Measurements from ENCODE around the gene CYFIP1. TPM values are rescaled to one million over a fixed set of nuclear protein-coding genes. Genes with fewer than 3 reads are reported as not detected.

Gene CYFIP1
- total and polyA plus RNA-seq, 10 of the 15 experiments (the other 5 are each of a cell fraction or from before 2014, with no cell fraction given): 3.5 to 46.2 (median 28.3) TPM

DNA sequence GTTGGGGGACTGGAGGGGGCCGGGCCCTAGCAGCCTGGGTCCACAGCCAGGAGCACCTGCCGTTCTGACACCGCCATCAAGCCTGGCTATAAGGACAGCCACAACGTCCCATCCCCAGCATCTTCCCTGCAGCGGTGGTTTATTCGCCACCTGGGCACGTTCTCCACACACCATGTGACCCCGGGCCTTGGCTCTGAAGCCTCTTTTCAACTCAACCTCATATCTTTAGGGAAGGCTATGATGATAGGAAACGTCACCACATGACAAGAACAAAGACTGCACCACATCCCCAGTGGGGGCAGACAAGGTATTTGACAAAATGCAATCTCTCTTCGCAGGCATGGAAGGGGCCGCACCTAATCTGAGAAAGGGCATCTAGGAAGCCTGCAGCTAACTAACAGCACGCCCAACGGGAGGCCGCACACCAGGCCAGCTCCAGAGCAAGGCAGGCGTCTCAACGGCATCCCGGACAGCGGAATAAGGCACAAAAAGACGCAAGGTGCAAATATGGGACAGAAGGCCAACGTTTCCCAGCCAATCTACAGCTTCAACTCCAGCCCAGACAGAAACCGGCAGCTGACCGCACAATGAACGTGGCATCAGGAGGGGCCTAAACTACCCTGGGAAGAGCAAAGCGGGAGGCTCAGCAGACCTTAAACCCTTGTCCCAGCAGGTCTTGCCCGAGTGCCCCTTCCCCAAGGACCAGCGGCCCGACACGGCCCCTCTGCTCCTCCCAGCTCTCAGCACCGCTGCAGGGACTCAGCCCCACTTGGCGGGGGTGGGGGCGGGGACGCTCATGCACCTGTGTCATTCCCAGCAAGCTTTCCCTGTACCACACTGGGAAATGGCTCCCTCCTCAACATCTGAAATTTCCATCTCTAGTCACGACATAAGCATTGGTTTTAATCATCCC lies 99.8 kb downstream of the CYFIP1 start:
- RAD21 ChIA-PET (ENCODE audit: unreplicated experiment): no interaction called here
- FAIRE-seq: no peak
- no peak for TF ChIP-seq MEF2A (IDR thresholded peaks at IDR 0.05; ENCODE audit: insufficient read depth, low read depth, low read length)
- no peak for TF ChIP-seq NBN (IDR thresholded peaks at IDR 0.05)
- no peak for TF ChIP-seq LARP7 (IDR thresholded peaks at IDR 0.05)
- no peak for TF ChIP-seq PML (IDR thresholded peaks at IDR 0.05; ENCODE audit: low read length)
- no peak for TF ChIP-seq RUNX3 (IDR thresholded peaks at IDR 0.05; ENCODE audit: low read length)
- no peak for TF ChIP-seq ESRRA (IDR thresholded peaks at IDR 0.05; ENCODE audit: low read length)
- no peak for TF ChIP-seq ATF3 (IDR thresholded peaks at IDR 0.05; ENCODE audit: borderline replicate concordance, extremely low read depth, low read depth, low read length)
- no peak for TF ChIP-seq ETV6 (conservative IDR thresholded peaks at IDR 0.05 in 1 of 2, IDR thresholded peaks at IDR 0.05 in 1 of 2; ENCODE audit: borderline replicate concordance in 1 of 2, low read depth in 1 of 2)
- TF ChIP-seq SMAD5 (IDR thresholded peaks at IDR 0.05; ENCODE audit: low read depth): no peak
- TF ChIP-seq IKZF2 (IDR thresholded peaks at IDR 0.05): no peak
- TF ChIP-seq CBX5 (IDR thresholded peaks at IDR 0.05; ENCODE audit: low read depth): no peak
- TF ChIP-seq PAX5 (IDR thresholded peaks at IDR 0.05; ENCODE audit: borderline replicate concordance, low read depth, low read length): no peak
- TF ChIP-seq MXI1 (IDR thresholded peaks at IDR 0.05; ENCODE audit: low read depth, low read length): no peak
- no peak for TF ChIP-seq NFYB (IDR thresholded peaks at IDR 0.05; ENCODE audit: insufficient read depth, low read depth, low read length)
- TF ChIP-seq KLF5 (IDR thresholded peaks at IDR 0.05; ENCODE audit: partially characterized antibody): no peak
- H4K20me1 ChIP-seq (ENCODE audit: control insufficient read depth, insufficient read depth): no peaks in the 10 kb centered on the region
- BruUV-seq (replicated peaks): no TSS peak
- H3K27me3 ChIP-seq (replicated peaks in 1 of 2; ENCODE audit: control insufficient read depth in 2 of 2, insufficient read depth in 2 of 2, low read length in 1 of 2): no peaks in the 10 kb centered on the region
- SMC1A ChIA-PET (ENCODE audit: uncharacterized antibody, unreplicated experiment): no interaction called here
- no peak overlapping the region for H2AFZ ChIP-seq (ENCODE audit: control insufficient read depth, low read depth, low read length)
- CTCF ChIA-PET: no interaction called here
- H3K4me2 ChIP-seq (ENCODE audit: control insufficient read depth, insufficient read depth): no peak overlapping the region
- intact Hi-C loops (cut with micrococcal nuclease; ENCODE audit: unreplicated experiment) (no loop called here), in situ Hi-C loops (cut with MboI) (no loop called here)
- H3K36me3 ChIP-seq (ENCODE audit: control insufficient read depth in 2 of 2, insufficient read depth in 2 of 2, low read length in 1 of 2): peaks cover 6 to 14% of the 10 kb centered on the region in 2 experiments; a peak in 3 of 4 replicates
- WGBS (ENCODE audit: insufficient coverage, insufficient replicate concordance, low lambda C conversion rate, missing lambda C conversion rate): 92% methylated on average over 33 of the region's 33 CpGs
- H3K9ac ChIP-seq (ENCODE audit: control insufficient read depth, insufficient read depth, low read length): no peak overlapping the region
- POLR2A ChIA-PET: no interaction called here
- no peaks in the 10 kb centered on the region for H3K79me2 ChIP-seq (ENCODE audit: control insufficient read depth, insufficient read depth, low read length)
- no peak overlapping the region for H3K4me3 ChIP-seq
- no peak overlapping the region for H3K27ac ChIP-seq (ENCODE audit: control insufficient read depth, insufficient read depth)
- H3K9me3 ChIP-seq (replicated peaks; ENCODE audit: control insufficient read depth, insufficient read depth, low read length): no peaks in the 10 kb centered on the region; the same call in 2 of the 3 replicates
- no peaks in the 10 kb centered on the region for H3K4me1 ChIP-seq (ENCODE audit: control insufficient read depth, insufficient read depth, low read length)
- DNase-seq (ENCODE audit: low read depth, low spot score): no peak
- ATAC-seq: no peak

All from GM12878 (cell line).